Liver (tissue), 9 donors: ENCODE measurements around the gene WIPF1. TPM values are rescaled to one million over a fixed set of nuclear protein-coding genes. Genes with fewer than 3 reads are reported as not detected.

Experiments
- DNase-seq: peaks from one replicate; pipeline ENCODE4 v3.0.0-alpha.2; 2017; ENCODE audit warnings: low spot score
- H3K27ac ChIP-seq, 2 donors: one replicate each; pipeline ENCODE4 v1.7.0; 2013; ENCODE audit warnings: inconsistent platforms in 2 of 2, low read length in 2 of 2, control low read depth in 1 of 2, low read depth in 1 of 2, mild to moderate bottlenecking in 1 of 2
- H3K27me3 ChIP-seq, 4 donors: one replicate each; pipeline versions ENCODE4 v1.6.1 to v1.7.0; 2013; ENCODE audit warnings: low read length in 3 of 4, inconsistent platforms in 1 of 4, mild to moderate bottlenecking in 1 of 4, moderate library complexity in 1 of 4; ENCODE audit not compliant: control insufficient read depth in 4 of 4, insufficient read depth in 4 of 4
- H3K36me3 ChIP-seq, 4 donors: one replicate each; pipeline versions ENCODE4 v1.6.1 to v1.7.0; 2013; ENCODE audit warnings: low read length in 3 of 4, mild to moderate bottlenecking in 3 of 4, low read depth in 1 of 4, moderate library complexity in 1 of 4; ENCODE audit not compliant: control insufficient read depth in 4 of 4, insufficient read depth in 3 of 4
- H3K4me1 ChIP-seq, 4 donors: one replicate each; pipeline versions ENCODE4 v1.6.1 to v1.7.0; 2013; ENCODE audit warnings: low read length in 3 of 4, mild to moderate bottlenecking in 3 of 4, moderate library complexity in 1 of 4; ENCODE audit not compliant: control insufficient read depth in 4 of 4, insufficient read depth in 4 of 4
- H3K4me3 ChIP-seq, 3 donors: one replicate each; pipeline versions ENCODE4 v1.6.1 to v1.7.0; 2013; ENCODE audit warnings: low read length in 3 of 3, control low read depth in 1 of 3, low read depth in 1 of 3, mild to moderate bottlenecking in 1 of 3
- H3K9ac ChIP-seq, 2 donors: one replicate each; pipeline ENCODE4 v1.7.0; 2013; ENCODE audit warnings: low read length in 2 of 2, mild to moderate bottlenecking in 2 of 2, moderate library complexity in 2 of 2, control low read depth in 1 of 2, low read depth in 1 of 2
- H3K9me3 ChIP-seq, 4 donors: one replicate each; pipeline versions ENCODE4 v1.6.1 to v1.7.0; 2013; ENCODE audit warnings: low read length in 3 of 4; ENCODE audit not compliant: control insufficient read depth in 4 of 4
- ATF3 ChIP-seq: IDR thresholded peaks from 2 replicates; pipeline ENCODE4 v1.6.1; 2016; ENCODE audit warnings: antibody characterized with exemption
- EGR1 ChIP-seq, 2 donors: IDR thresholded peaks; 2 replicates each; pipeline ENCODE4 v1.6.1; 2016 to 2018; ENCODE audit warnings: antibody characterized with exemption in 2 of 2, low read depth in 2 of 2
- FOXA1 ChIP-seq: IDR thresholded peaks from 2 replicates; pipeline ENCODE4 v1.6.1; 2016; ENCODE audit warnings: antibody characterized with exemption
- MAX ChIP-seq: IDR thresholded peaks from 2 replicates; pipeline ENCODE4 v1.6.1; 2016; ENCODE audit warnings: antibody characterized with exemption
- NR2F2 ChIP-seq: IDR thresholded peaks from 2 replicates; pipeline ENCODE4 v1.6.1; 2016; ENCODE audit warnings: antibody characterized with exemption
- RAD21 ChIP-seq, 2 donors: IDR thresholded peaks; 2 replicates each; pipeline ENCODE4 v1.6.1; 2016; ENCODE audit warnings: antibody characterized with exemption in 2 of 2, mild to moderate bottlenecking in 2 of 2
- REST ChIP-seq: IDR thresholded peaks from 2 replicates; pipeline ENCODE4 v1.6.1; 2016; ENCODE audit warnings: antibody characterized with exemption, mild to moderate bottlenecking
- TAF1 ChIP-seq: conservative IDR thresholded peaks from 2 replicates; pipeline ENCODE4 v1.6.1; 2016; ENCODE audit warnings: antibody characterized with exemption, mild to moderate bottlenecking
- YY1 ChIP-seq: IDR thresholded peaks from 2 replicates; pipeline ENCODE4 v1.6.1; 2016; ENCODE audit warnings: antibody characterized with exemption, mild to moderate bottlenecking
- ZBTB33 ChIP-seq: IDR thresholded peaks from 2 replicates; pipeline ENCODE4 v1.6.1; 2016; ENCODE audit warnings: antibody characterized with exemption
- WGBS: extraction: QIAGEN DNeasy Blood & Tissue Kit; methylation state at CpG from one replicate; pipeline ENCODE4 v1.1.7; 2013; 5-methylcytosine and 5-hydroxymethylcytosine counted together
- polyA plus RNA-seq, 2 donors: library from polyadenylated mRNA; stranded (reverse) in 1 of 2; unstranded in 1 of 2; fragments of 200-250 nt in 1 of 2; fragments of >200 nt in 1 of 2; fragmentation: Nextera tagmentation in 1 of 2; extraction: Ambion mirVana in 1 of 2; gene quantifications; one replicate each; pipeline versions ENCODE4 v1.2.1 to v1.2.3, GENCODE V29; 2013 to 2015
- total RNA-seq, 2 donors: library from RNA; depleted of rRNA; stranded (reverse); fragments of >200 nt; gene quantifications; one replicate each; pipeline ENCODE4 v1.2.3, GENCODE V29; 2014
- donor health status: healthy.
- donor health status: healthy.
- donor health status: healthy.
- donor health status: healthy.
- donor health status: healthy.

The WIPF1 gene
- total and polyA plus RNA-seq, 4 donors, result 4.7 to 7.7 (median 6.3) TPM

- no peak for TF ChIP-seq MAX
These were observed 5.7 kb upstream of the WIPF1 start (continued) for GRCh38 chr2:174603280-174603679.

GRCh38 chr2:174602745-174603144, 5.1 kb upstream of the WIPF1 start:
- TF ChIP-seq NR2F2, result no peak
- no peak for TF ChIP-seq MAX
- TF ChIP-seq YY1, result no peak
- TF ChIP-seq ZBTB33, result no peak
- no peak for TF ChIP-seq ATF3
- no peak for TF ChIP-seq RAD21 (IDR thresholded peaks at IDR 0.05)
- TF ChIP-seq FOXA1, result no peak
- H3K27me3 ChIP-seq, result no peaks in the 10 kb centered on the region
- WGBS, result 96% methylated on average over 3 of the region's 3 CpGs
- H3K4me3 ChIP-seq, result no peak overlapping the region
- H3K4me1 ChIP-seq, result no peaks in the 10 kb centered on the region
- H3K36me3 ChIP-seq, result no peaks in the 10 kb centered on the region
- H3K9me3 ChIP-seq, result no peaks in the 10 kb centered on the region
- no peak for DNase-seq
- no peak overlapping the region for H3K27ac ChIP-seq
- H3K9ac ChIP-seq, result no peak overlapping the region

- no peak for DNase-seq
- Histone ChIP-seq H3K27ac (peak overlapping the region; percentile 9 to 34), H3K9ac (no peak overlapping the region), H3K9me3 (no peaks in the 10 kb centered on the region), H3K36me3 (no peaks in the 10 kb centered on the region), H3K4me1 (no peaks in the 10 kb centered on the region), H3K4me3 (no peak overlapping the region), H3K27me3 (no peaks in the 10 kb centered on the region)
- 84% methylated on average over 4 of the region's 4 CpGs for WGBS
- TF ChIP-seq FOXA1 (no peak), ATF3 (no peak), TAF1 (no peak), RAD21 (IDR thresholded peaks at IDR 0.05) (no peak), REST (no peak), EGR1 (IDR thresholded peaks at IDR 0.05; ENCODE audit: low read depth in 2 of 2) (no peak)
These were observed 2.7 kb upstream of the WIPF1 start for GRCh38 chr2:174600349-174600748.
